GM12892 (cell line): Measurements from ENCODE around the gene DKK1.

Experiments used
- POLR2A ChIP-seq: IDR thresholded peaks from 2 replicates; pipeline ENCODE4 v1.6.1; 2011; ENCODE audit warnings: low read depth, low read length, control low read depth
- POLR2AphosphoS5 ChIP-seq: IDR thresholded peaks from 2 replicates; pipeline ENCODE4 v1.6.1; 2011; ENCODE audit warnings: low read depth, low read length, control low read depth

DNA sequence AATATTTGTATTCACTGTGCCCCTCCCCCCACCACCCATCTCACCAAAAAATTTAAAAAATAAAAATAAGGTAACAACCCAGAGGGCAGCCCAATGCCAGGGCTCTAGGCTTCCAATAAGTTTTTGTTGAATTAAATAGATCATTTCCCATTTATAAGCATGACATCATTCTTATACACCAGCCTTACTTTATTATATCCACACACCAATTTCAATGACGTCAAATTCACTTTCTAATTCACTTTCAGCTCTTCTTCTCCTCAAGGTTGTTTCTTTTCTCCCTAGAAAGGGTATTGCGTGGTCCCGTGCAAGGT is 1.2 kb upstream of the DKK1 start:
- TF ChIP-seq POLR2A: no peak
- TF ChIP-seq POLR2AphosphoS5: no peak
